K562 treated with DMSO at 1 percent for 4 hours (cell line): ENCODE data around the gene LGALS14. TPM values are rescaled to one million over a fixed set of nuclear protein-coding genes. Genes with fewer than 3 reads are reported as not detected.

ENCODE experiments used
- total RNA-seq: library from RNA; unstranded; fragments of 300-600 nt; gene quantifications from 2 replicates; pipeline ENCODE4 v1.2.3, GENCODE V29; 2022; ENCODE audit not compliant: insufficient read depth

The LGALS14 gene
- not detected in 2 replicates for total RNA-seq

GRCh38 chr19:39704181-39705044 lies at the start of gene LGALS14:
Gene LGALS14, plus strand, starts transcription at chr19:39704481. Its CDS starts 48 bp downstream, at chr19:39704529.

GRCh38 chr19:39655613-39656012 lies 48.7 kb upstream of the LGALS14 start, which contains the start of gene LGALS16:
Gene LGALS16, plus strand, starts transcription at chr19:39655913. Its CDS starts 49 bp downstream, at chr19:39655962.

GRCh38 chr19:39737891-39738290 lies 33.6 kb downstream of the LGALS14 start, which contains the start of gene CLC:
Gene CLC, minus strand, starts transcription at chr19:39738029. Its CDS starts 77 bp downstream, at chr19:39737952.

Other genes starting within 250 kb of the LGALS14 start
- gene TIMM50, start 223.6 kb upstream of the LGALS14 start, total RNA-seq, result 111 and 116 TPM in 2 replicates
- gene DLL3, start 205.5 kb upstream of the LGALS14 start, total RNA-seq, result 0.81 TPM in 1 of 2 replicates, not detected in the other
- not detected in 2 replicates for gene SELENOV, start 189.3 kb upstream of the LGALS14 start, total RNA-seq
- 5.0 and 31.6 TPM in 2 replicates for gene EID2B, start 171.6 kb upstream of the LGALS14 start, total RNA-seq
- 16.5 and 18.2 TPM in 2 replicates for gene EID2, start 164.3 kb upstream of the LGALS14 start, total RNA-seq
- gene LGALS13, start 102.0 kb upstream of the LGALS14 start, total RNA-seq, result 6.6 TPM in 1 of 2 replicates, not detected in the other
- gene LGALS16, start 48.6 kb upstream of the LGALS14 start, total RNA-seq, result not detected in 2 replicates
- gene CLC, start 33.5 kb downstream of the LGALS14 start, total RNA-seq, result not detected in 2 replicates
- not detected in 2 replicates for gene LEUTX, start 74.4 kb downstream of the LGALS14 start, total RNA-seq
- gene DYRK1B, start 129.7 kb downstream of the LGALS14 start, total RNA-seq, result 5.6 and 7.8 TPM in 2 replicates
- gene FBL, start 141.9 kb downstream of the LGALS14 start, total RNA-seq, result 409 and 504 TPM in 2 replicates
- gene FCGBP, start 230.2 kb downstream of the LGALS14 start, total RNA-seq, result 0.34 TPM in 1 of 2 replicates, not detected in the other